HUES48 (cell line): Measurements from ENCODE around the gene SUPT5H.

Source experiments
- H3K27ac ChIP-seq: one replicate; pipeline ENCODE4 v1.7.0; 2013; ENCODE audit warnings: low read depth, low read length, inconsistent platforms
- H3K27me3 ChIP-seq: 2 replicates; pipeline ENCODE4 v1.6.1; 2013; ENCODE audit warnings: mild to moderate bottlenecking, low read length; ENCODE audit not compliant: control insufficient read depth, insufficient read depth
- H3K36me3 ChIP-seq: 2 replicates; pipeline ENCODE4 v1.6.1; 2013; ENCODE audit warnings: low read length; ENCODE audit not compliant: control insufficient read depth, insufficient read depth
- H3K4me1 ChIP-seq: 2 replicates; pipeline ENCODE4 v1.6.1; 2013; ENCODE audit warnings: mild to moderate bottlenecking, low read length; ENCODE audit not compliant: control insufficient read depth, insufficient read depth
- H3K4me3 ChIP-seq: 2 replicates; pipeline ENCODE4 v1.5.1; 2013; ENCODE audit warnings: mild to moderate bottlenecking, low read depth, low read length
- H3K9ac ChIP-seq: 2 replicates; pipeline ENCODE4 v1.6.1; 2013; ENCODE audit warnings: mild to moderate bottlenecking, low read depth, low read length, moderate library complexity
- H3K9me3 ChIP-seq: 2 replicates; pipeline ENCODE4 v1.6.1; 2013; ENCODE audit warnings: low read length; ENCODE audit not compliant: control insufficient read depth, insufficient read depth

SUPT5H gene

DNA sequence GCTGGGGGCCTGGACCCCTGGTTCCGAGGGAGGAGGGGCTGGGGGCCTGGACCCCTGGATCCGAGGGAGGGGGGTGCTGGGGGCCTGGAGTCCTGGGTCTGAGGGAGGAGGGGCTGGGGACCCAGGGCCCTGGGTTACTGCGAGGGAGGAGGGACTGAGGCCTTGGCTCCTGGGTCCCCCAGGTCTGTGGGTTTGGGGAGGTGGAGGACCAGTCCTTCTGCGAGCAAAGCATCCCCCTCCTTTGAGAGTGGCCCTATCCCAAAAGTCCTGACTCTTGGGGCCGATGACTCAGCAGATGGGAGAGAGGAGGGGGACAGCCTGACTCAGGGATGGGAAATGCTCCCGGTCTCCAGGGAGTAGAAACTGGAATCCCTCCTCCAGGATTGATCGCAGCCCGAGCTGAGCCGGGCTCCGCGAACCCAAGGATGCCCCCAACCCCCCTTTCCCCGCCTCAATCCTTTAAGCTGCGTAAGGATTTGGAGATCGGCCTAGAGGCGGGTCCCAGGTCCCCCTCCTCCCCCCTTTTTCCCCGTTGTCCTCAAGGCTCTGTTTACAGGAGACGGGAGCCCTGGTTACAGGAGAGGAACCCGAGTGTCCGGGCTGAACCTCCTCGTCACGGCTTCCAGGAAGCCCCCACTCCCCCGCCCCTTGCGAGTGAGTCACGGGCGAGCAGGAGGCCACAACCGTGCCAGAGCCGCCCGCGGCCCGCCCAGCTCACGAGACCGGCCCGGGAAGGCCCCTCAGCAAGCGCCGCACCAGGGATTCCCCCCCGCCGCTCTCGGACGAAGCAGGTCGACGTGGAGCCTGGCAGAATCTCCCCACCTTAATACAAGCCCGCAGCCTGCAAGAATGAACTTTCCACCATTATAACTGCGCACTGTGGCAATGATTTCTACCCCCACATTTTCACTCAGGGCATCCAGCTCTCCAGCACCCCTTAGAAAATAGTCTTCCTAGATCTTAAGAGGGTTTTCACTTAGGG is 41.8 kb upstream of the SUPT5H start:
- Histone ChIP-seq H3K36me3 (peaks cover 8% of the 10 kb centered on the region; the same call in 1 of the 2 replicates), H3K4me1 (peaks cover 29% of the 10 kb centered on the region), H3K27me3 (no peaks in the 10 kb centered on the region), H3K9ac (peak overlapping the region; percentile 76), H3K27ac (peak overlapping the region; percentile 99), H3K4me3 (peak overlapping the region; percentile 68), H3K9me3 (no peaks in the 10 kb centered on the region)

DNA sequence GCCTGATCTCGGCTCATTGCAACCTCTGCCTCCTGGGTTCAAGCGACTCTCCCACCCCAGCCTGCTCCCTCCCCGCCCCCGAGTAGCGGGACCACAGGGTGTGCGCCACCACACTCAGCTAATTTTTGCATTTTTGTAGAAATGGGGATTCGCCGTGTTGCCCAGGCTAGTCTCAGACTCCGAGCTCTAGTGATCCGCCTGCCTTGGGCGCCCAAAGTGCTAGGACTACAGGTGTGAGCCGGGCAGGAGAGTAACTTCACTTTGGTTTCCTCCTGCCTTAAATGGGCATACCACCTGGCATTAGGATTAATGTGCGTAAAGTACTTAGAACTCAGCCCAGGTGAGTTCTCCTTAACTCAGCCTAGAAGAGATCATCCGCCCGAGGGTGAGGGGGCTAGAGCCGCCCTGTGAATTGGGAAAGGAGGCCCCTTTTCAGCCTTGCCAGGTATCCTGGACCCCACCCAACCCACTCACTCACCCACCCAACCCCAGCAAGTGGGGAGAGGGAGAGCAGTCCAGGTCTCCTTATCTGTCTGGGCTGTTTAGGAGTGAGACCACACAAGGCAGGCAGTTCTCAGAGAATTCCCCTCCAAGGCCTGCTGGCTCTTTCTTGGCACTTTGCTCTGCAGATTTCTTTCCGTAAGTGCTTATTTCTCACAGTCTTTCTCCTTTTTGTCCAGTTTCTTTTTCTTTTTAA is 40.0 kb upstream of the SUPT5H start:
- H3K4me1 ChIP-seq, result peaks cover 34% of the 10 kb centered on the region
- H3K4me3 ChIP-seq, result no peak overlapping the region
- H3K27me3 ChIP-seq, result no peaks in the 10 kb centered on the region
- H3K27ac ChIP-seq, result peak overlapping the region; percentile 12
- no peak overlapping the region for H3K9ac ChIP-seq
- H3K9me3 ChIP-seq, result no peaks in the 10 kb centered on the region
- H3K36me3 ChIP-seq, result 0 out of 2 replicates have a peak, but pooled peaks cover 4% of the 10 kb centered on the region

DNA sequence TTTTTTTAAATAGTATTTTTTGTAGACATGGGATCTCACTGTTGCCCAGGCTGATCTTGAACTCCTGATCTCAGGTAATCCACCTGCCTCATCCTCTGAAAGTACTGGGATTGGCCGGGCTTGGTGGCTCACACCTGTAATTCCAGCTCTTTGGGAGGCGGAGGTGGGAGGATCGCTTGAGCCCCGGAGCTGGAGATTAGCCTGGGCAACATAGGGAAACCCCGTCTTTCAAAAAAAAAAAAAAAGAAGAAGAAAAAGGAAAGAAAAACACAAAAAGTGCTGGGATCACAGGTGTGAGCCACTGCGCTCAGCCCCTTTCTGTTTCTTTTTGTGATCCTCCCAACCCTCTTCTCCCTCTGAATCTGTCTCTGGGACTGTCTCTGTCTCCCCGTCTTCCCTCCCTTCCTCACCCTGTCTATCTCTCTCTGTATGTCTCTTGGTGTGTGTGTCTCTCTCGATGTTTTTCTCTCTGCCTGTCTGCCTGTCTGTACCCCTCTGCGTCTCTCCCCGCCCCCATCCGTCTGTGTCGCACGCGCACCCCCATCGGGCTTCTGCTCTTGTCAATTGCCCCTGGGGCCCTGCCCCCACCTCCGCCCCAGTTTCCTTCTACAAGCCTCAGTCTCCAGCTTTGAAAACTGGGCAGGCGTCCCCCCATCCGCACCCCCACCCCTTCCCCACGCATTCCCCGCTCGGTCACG is 39.3 kb upstream of the SUPT5H start:
- Histone ChIP-seq H3K36me3 (0 out of 2 replicates have a peak, but pooled peaks cover 4% of the 10 kb centered on the region), H3K27ac (peak overlapping the region; percentile 55), H3K4me1 (peaks cover 41% of the 10 kb centered on the region), H3K9ac (no peak overlapping the region), H3K9me3 (no peaks in the 10 kb centered on the region), H3K4me3 (peak overlapping the region; percentile 99), H3K27me3 (no peaks in the 10 kb centered on the region)

DNA sequence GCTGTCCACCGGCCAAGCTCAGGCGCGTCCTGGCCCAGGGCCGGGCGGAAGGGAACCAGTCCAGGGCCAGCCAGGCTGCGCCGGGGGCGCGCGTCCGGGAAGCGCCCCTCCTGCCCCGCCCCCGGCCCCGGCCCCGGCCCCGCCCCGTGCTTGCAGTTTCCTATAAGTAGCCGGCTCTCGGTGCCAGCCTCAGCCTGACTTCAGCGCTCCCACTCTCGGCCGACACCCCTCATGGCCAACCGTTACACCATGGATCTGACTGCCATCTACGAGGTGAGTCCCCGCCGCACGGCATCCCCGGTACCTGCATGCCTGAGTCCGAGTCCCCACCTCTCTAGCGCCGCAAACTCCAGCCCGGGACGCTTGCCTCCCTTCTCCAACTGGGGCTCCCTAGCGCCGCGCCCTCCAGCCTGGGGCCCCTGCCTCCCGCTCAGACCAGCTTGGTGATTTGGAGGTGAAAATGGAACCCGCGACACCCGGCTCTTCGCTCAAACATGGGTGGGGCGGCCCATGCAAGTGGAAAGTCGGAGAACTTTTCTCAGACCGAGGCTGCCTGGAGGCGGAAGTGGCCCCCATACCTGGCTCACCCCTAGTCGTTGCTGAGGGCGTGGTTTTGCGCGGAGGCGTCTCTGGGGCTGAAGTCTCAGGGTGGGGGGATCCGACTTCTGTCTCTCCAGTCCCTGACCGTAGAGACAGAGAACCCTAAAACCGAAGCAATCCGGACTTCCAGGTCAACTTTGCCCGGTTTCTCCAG is 38.5 kb upstream of the SUPT5H start, which contains the start of gene ZFP36:
Gene ZFP36, plus strand, starts transcription at position 192 of the 754 bp plus-strand sequence. Its CDS starts 58 bp downstream, at position 250.
- H3K36me3 ChIP-seq, result 0 out of 2 replicates have a peak, but pooled peaks cover 4% of the 10 kb centered on the region
- no peaks in the 10 kb centered on the region for H3K9me3 ChIP-seq
- peak within 1 kb of the TSS; percentile 99 for H3K4me3 ChIP-seq
- H3K27ac ChIP-seq, result peak within 1 kb of the TSS; percentile 88
- peak within 1 kb of the TSS; percentile 82 for H3K9ac ChIP-seq
- H3K4me1 ChIP-seq, result peaks cover 40% of the 10 kb centered on the region
- H3K27me3 ChIP-seq, result no peaks in the 10 kb centered on the region

DNA sequence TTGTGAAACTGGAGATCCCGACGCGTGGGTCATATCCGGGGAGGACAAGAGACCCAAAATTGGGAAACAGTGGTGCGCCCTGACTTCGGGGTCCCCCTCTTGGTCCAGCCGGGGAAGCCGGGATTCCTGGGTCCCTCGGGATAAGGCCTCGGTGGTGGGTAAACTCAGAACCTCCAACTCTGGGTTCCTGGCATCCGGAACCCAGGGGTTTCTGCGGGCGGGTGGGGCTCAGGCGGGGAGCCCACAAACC is 38.0 kb upstream of the SUPT5H start:
- Histone ChIP-seq H3K4me3 (peak overlapping the region; percentile 99), H3K27me3 (no peaks in the 10 kb centered on the region), H3K9me3 (no peaks in the 10 kb centered on the region), H3K27ac (peak overlapping the region; percentile 88), H3K9ac (peak overlapping the region; percentile 82), H3K4me1 (peaks cover 35% of the 10 kb centered on the region), H3K36me3 (0 out of 2 replicates have a peak, but pooled peaks cover 4% of the 10 kb centered on the region)

DNA sequence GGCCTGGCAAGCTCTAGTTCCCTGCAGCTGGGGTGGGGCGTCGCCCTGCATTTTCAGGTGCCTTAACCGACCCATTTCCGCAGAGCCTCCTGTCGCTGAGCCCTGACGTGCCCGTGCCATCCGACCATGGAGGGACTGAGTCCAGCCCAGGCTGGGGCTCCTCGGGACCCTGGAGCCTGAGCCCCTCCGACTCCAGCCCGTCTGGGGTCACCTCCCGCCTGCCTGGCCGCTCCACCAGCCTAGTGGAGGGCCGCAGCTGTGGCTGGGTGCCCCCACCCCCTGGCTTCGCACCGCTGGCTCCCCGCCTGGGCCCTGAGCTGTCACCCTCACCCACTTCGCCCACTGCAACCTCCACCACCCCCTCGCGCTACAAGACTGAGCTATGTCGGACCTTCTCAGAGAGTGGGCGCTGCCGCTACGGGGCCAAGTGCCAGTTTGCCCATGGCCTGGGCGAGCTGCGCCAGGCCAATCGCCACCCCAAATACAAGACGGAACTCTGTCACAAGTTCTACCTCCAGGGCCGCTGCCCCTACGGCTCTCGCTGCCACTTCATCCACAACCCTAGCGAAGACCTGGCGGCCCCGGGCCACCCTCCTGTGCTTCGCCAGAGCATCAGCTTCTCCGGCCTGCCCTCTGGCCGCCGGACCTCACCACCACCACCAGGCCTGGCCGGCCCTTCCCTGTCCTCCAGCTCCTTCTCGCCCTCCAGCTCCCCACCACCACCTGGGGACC is 37.6 kb upstream of the SUPT5H start:
- H3K27ac ChIP-seq, result peak overlapping the region; percentile 88
- H3K9ac ChIP-seq, result 0 out of 2 replicates have a peak overlapping the region, but pooled peaks have one; percentile 82
- peaks cover 34% of the 10 kb centered on the region for H3K4me1 ChIP-seq
- peak overlapping the region; percentile 99 for H3K4me3 ChIP-seq
- no peaks in the 10 kb centered on the region for H3K27me3 ChIP-seq
- 0 out of 2 replicates have a peak, but pooled peaks cover 4% of the 10 kb centered on the region for H3K36me3 ChIP-seq
- no peaks in the 10 kb centered on the region for H3K9me3 ChIP-seq

GRCh38 chr19:39408392-39409207 is 36.8 kb upstream of the SUPT5H start:
- Histone ChIP-seq H3K27me3 (no peaks in the 10 kb centered on the region), H3K36me3 (0 out of 2 replicates have a peak, but pooled peaks cover 4% of the 10 kb centered on the region), H3K4me1 (peaks cover 34% of the 10 kb centered on the region), H3K27ac (peak overlapping the region; percentile 97), H3K4me3 (peak overlapping the region; percentile 99), H3K9ac (no peak overlapping the region), H3K9me3 (no peaks in the 10 kb centered on the region)

- Histone ChIP-seq H3K4me1 (peaks cover 32% of the 10 kb centered on the region), H3K9ac (peak overlapping the region; percentile 91), H3K9me3 (no peaks in the 10 kb centered on the region), H3K36me3 (0 out of 2 replicates have a peak, but pooled peaks cover 4% of the 10 kb centered on the region), H3K27me3 (no peaks in the 10 kb centered on the region), H3K4me3 (peak overlapping the region; percentile 81), H3K27ac (peak overlapping the region; percentile 97)
Observed at GRCh38 chr19:39409208-39410016, 36.0 kb upstream of the SUPT5H start.
